Natural killer cell (primary cell): ENCODE results near the gene GPR78. TPM values are rescaled to one million over a fixed set of nuclear protein-coding genes. Genes with fewer than 3 reads are reported as not detected.

Source experiments
- ATAC-seq, 3 donors: fragments of 150-1000 bp in 2 of 3; fragments of 200-7000 bp in 1 of 3; cut with Tn5 transposase; 1 replicate in 1 of 3; 2 replicates in 2 of 3; pipeline ENCODE4 v1.10.0; 2021; ENCODE audit warnings: mild to moderate bottlenecking in 2 of 3, moderate library complexity in 2 of 3
- DNase-seq, 2 donors: peaks; one replicate each; pipeline versions ENCODE4 v3.0.0 to v3.0.0-alpha.2; 2013 to 2021; ENCODE audit warnings: mixed read lengths in 1 of 2
- H3K27ac ChIP-seq: one replicate; pipeline ENCODE4 v1.5.1; 2013; ENCODE audit warnings: mild to moderate bottlenecking, low read length
- H3K27me3 ChIP-seq: one replicate; pipeline ENCODE4 v1.6.1; 2013; ENCODE audit warnings: low read length; ENCODE audit not compliant: control insufficient read depth, insufficient read depth
- H3K36me3 ChIP-seq: one replicate; pipeline ENCODE4 v1.6.1; 2013; ENCODE audit warnings: low read length; ENCODE audit not compliant: control insufficient read depth, insufficient read depth
- H3K4me1 ChIP-seq: one replicate; pipeline ENCODE4 v1.6.1; 2013; ENCODE audit warnings: low read length; ENCODE audit not compliant: control insufficient read depth, insufficient read depth
- H3K4me3 ChIP-seq: one replicate; pipeline ENCODE4 v1.5.1; 2013; ENCODE audit warnings: low read length
- H3K9me3 ChIP-seq: one replicate; pipeline ENCODE4 v1.6.1; 2013; ENCODE audit warnings: low read length; ENCODE audit not compliant: control insufficient read depth, insufficient read depth
- H3K27ac Mint-ChIP-seq, 2 donors: one replicate each; pipeline ENCODE4 v1.8.0; 2022; ENCODE audit warnings: mild to moderate bottlenecking in 2 of 2, mixed read lengths in 2 of 2, moderate library complexity in 1 of 2
- H3K27me3 Mint-ChIP-seq, 2 donors: one replicate each; pipeline ENCODE4 v1.8.0; 2022; ENCODE audit warnings: low read depth in 2 of 2, mixed read lengths in 2 of 2
- H3K36me3 Mint-ChIP-seq: one replicate; pipeline ENCODE4 v1.8.0; 2022; ENCODE audit warnings: mixed read lengths
- H3K4me1 Mint-ChIP-seq, 2 donors: one replicate each; pipeline ENCODE4 v1.8.0; 2022; ENCODE audit warnings: mixed read lengths in 2 of 2
- H3K4me3 Mint-ChIP-seq: one replicate; pipeline ENCODE4 v1.8.0; 2022; ENCODE audit warnings: mild to moderate bottlenecking, moderate library complexity, mixed read lengths
- H3K9me3 Mint-ChIP-seq, 2 donors: one replicate each; pipeline ENCODE4 v1.8.0; 2022; ENCODE audit warnings: mixed read lengths in 2 of 2
- CTCF ChIP-seq: fragments of 200-600 bp; IDR thresholded peaks from one replicate; pipeline ENCODE4 v1.8.0; 2022; ENCODE audit warnings: antibody characterized with exemption
- WGBS: methylation state at CpG from one replicate; pipeline ENCODE4 v1.1.7; 2013; ENCODE audit warnings: missing lambda C conversion rate; ENCODE audit not compliant: insufficient coverage; 5-methylcytosine and 5-hydroxymethylcytosine counted together
- intact Hi-C: fragments of 100-400 bp; cut with micrococcal nuclease; formaldehyde crosslinking; loops from one replicate; pipeline ENCODE4 v1.14.2; 2022
- total RNA-seq, 4 donors: library from RNA; stranded (reverse); fragments of 120-200 nt in 1 of 4; gene quantifications; one replicate each; pipeline versions ENCODE4 v1.2.3 to v1.2.4, GENCODE V29; 2013 to 2022

The GPR78 gene
- total RNA-seq, 3 donors from 2014 or later (not counting 1 experiment from before 2014, with no cell fraction given) = not detected

- TF ChIP-seq CTCF = no peak
- H3K4me1 Mint-ChIP-seq = no peaks in the 10 kb centered on the region
- H3K9me3 Mint-ChIP-seq = no peaks in the 10 kb centered on the region
- H3K27me3 Mint-ChIP-seq = peaks cover 18 to 22% of the 10 kb centered on the region in 2 donors
- intact Hi-C loops = no loop called here
- ATAC-seq = no peak
- DNase-seq = no peak
- Histone ChIP-seq H3K36me3 (no peaks in the 10 kb centered on the region), H3K4me3 (no peak overlapping the region), H3K9me3 (no peaks in the 10 kb centered on the region), H3K27me3 (peaks cover 5% of the 10 kb centered on the region), H3K4me1 (no peaks in the 10 kb centered on the region), H3K27ac (no peak overlapping the region)
- WGBS = 97% methylated on average over 2 of the region's 2 CpGs
- H3K27ac Mint-ChIP-seq = no peak overlapping the region
- H3K4me3 Mint-ChIP-seq = no peak overlapping the region
- H3K36me3 Mint-ChIP-seq = no peaks in the 10 kb centered on the region
Observed at GRCh38 chr4:8588196-8588470, 7.9 kb downstream of the GPR78 start.

GRCh38 chr4:8589336-8589735 lies 9.1 kb downstream of the GPR78 start:
- Histone ChIP-seq H3K36me3 (no peaks in the 10 kb centered on the region), H3K27ac (no peak overlapping the region), H3K27me3 (peaks cover 8% of the 10 kb centered on the region), H3K4me1 (no peaks in the 10 kb centered on the region), H3K9me3 (no peaks in the 10 kb centered on the region), H3K4me3 (no peak overlapping the region)
- Mint-ChIP-seq H3K4me1 (no peaks in the 10 kb centered on the region), H3K27ac (no peak overlapping the region), H3K4me3 (no peak overlapping the region), H3K27me3 (peaks cover 25 to 27% of the 10 kb centered on the region in 2 donors), H3K9me3 (no peaks in the 10 kb centered on the region), H3K36me3 (no peaks in the 10 kb centered on the region)
- 82% methylated on average over 10 of the region's 10 CpGs for WGBS
- TF ChIP-seq CTCF = no peak
- DNase-seq (no peak), ATAC-seq (no peak)
- intact Hi-C loops = no loop called here

GRCh38 chr4:8589823-8590545 lies 9.8 kb downstream of the GPR78 start:
- H3K27me3 ChIP-seq = peaks cover 8% of the 10 kb centered on the region
- no peak overlapping the region for H3K27ac ChIP-seq
- WGBS = 62% methylated on average over 11 of the region's 11 CpGs
- Mint-ChIP-seq H3K27ac (no peak overlapping the region), H3K9me3 (no peaks in the 10 kb centered on the region), H3K4me1 (no peaks in the 10 kb centered on the region), H3K27me3 (peaks cover 27 to 30% of the 10 kb centered on the region in 2 donors), H3K4me3 (no peak overlapping the region), H3K36me3 (no peaks in the 10 kb centered on the region)
- no peaks in the 10 kb centered on the region for H3K9me3 ChIP-seq
- no peak overlapping the region for H3K4me3 ChIP-seq
- no peak for TF ChIP-seq CTCF
- ATAC-seq = no peak
- no peaks in the 10 kb centered on the region for H3K4me1 ChIP-seq
- no peak for DNase-seq
- intact Hi-C loops = no loop called here
- H3K36me3 ChIP-seq = no peaks in the 10 kb centered on the region

- Mint-ChIP-seq H3K27me3 (peaks cover 27 to 30% of the 10 kb centered on the region in 2 donors), H3K4me1 (no peaks in the 10 kb centered on the region), H3K27ac (no peak overlapping the region), H3K4me3 (no peak overlapping the region), H3K36me3 (no peaks in the 10 kb centered on the region), H3K9me3 (no peaks in the 10 kb centered on the region)
- ATAC-seq (no peak), DNase-seq (no peak)
- Histone ChIP-seq H3K4me3 (no peak overlapping the region), H3K27me3 (peaks cover 8% of the 10 kb centered on the region), H3K9me3 (no peaks in the 10 kb centered on the region), H3K36me3 (no peaks in the 10 kb centered on the region), H3K4me1 (no peaks in the 10 kb centered on the region), H3K27ac (no peak overlapping the region)
- WGBS = 68% methylated on average over 5 of the region's 5 CpGs
- intact Hi-C loops = no loop called here
- no peak for TF ChIP-seq CTCF
Observed at GRCh38 chr4:8590546-8590880, 10.3 kb downstream of the GPR78 start.
